Middle frontal gyrus (tissue), 1 donor: ENCODE measurements around the gene HES3.

ENCODE experiments used
- DNase-seq: peaks from one replicate; pipeline ENCODE4 v3.0.0-alpha.2; 2015; ENCODE audit warnings: low spot score; ENCODE audit errors: extremely low spot score

HES3 gene, protein sequence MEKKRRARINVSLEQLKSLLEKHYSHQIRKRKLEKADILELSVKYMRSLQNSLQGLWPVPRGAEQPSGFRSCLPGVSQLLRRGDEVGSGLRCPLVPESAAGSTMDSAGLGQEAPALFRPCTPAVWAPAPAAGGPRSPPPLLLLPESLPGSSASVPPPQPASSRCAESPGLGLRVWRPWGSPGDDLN

DNA sequence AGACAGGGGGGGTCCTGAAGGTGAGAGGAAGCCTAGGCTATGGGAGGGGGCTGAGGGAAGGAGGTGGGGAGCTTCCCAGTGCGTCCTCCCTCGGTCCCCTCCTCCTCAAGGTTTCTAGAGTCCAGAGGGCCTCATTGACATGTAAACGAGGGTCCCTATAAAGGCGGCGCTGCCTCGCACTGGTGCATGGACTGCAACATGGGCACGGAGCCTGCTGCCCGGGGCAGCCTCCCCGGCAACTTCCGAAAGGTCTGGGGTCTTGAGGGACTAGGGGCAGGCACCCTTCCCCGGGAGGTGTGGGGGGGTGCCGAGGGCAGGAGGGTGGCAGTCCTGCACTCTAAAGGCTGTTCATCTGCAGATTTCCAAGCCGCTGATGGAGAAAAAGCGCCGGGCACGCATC, at the start of gene HES3:
HES3 (plus strand) TSS at position 187 of the 400 bp plus-strand sequence; CDS start at position 374, 187 bp downstream.
- no peak for DNase-seq

DNA sequence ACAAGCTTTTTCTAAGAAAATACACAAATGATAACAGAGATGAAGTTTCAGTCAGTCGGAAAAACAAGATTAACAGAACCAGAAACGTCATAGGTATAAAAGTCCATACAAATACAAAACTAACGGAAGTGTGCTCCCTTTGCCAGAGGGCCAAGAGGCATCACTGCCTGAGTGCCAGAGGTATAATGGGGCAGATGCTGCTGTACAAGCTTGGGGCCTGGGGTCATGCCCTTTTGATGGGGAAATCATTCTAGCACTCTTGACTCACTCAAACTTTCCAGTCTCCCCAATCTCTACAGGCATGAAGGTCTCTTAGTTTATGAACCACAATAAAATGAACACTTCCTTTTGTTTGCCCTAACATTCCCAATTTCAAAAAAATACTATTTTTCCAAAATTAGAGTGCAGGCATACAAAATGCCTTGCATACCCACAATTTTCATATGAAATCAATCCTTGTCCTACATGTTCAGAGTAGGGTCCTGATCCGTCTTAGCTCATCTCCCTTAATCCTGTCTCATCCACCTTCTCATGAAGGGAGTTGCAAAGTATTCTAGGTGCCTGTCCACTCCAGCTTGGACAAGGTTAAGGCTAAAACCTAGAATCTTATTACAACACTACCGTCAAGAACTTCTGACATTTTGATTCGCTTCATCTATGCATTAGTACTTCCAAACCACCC, 46.1 kb upstream of the HES3 start:
- no peak for DNase-seq

- DNase-seq, result no peak
Observed at GRCh38 chr1:6198646-6199297, 45.2 kb upstream of the HES3 start.

- DNase-seq, result peak; percentile 97
Observed at GRCh38 chr1:6199298-6200187, 44.4 kb upstream of the HES3 start, which contains the start of gene RPL22. Gene RPL22, minus strand, starts transcription at chr1:6199595. Its CDS starts 22 bp downstream, at chr1:6199573.

GRCh38 chr1:6200188-6200809, 43.7 kb upstream of the HES3 start:
- DNase-seq, result no peak

DNA sequence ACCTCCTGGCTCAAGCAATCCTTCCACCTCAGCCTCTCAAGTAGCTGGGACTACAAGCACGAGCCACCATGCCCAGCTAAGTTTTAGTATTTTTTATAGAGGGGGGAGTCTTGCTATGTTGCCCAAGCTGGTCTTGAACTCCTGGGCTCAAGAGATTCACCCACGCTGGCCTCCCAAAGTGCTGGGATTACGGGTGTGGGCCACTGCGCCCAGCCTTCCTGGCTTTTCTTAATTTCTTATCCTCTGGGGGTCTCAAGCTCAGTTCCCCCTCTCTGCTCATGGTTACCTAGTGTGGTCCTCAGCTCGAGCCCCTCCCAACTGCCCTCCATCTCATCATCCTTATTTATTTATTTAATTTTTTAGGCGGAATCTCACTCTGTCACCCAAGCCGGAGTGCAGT, 41.7 kb upstream of the HES3 start:
- no peak for DNase-seq

- DNase-seq, result no peak
Observed at GRCh38 chr1:6205849-6206519, 38.0 kb upstream of the HES3 start, which contains the start of gene RNF207. Gene RNF207, plus strand, starts transcription at chr1:6206119. Its CDS starts 417 bp downstream, at chr1:6206536.

GRCh38 chr1:6206520-6206855, 37.5 kb upstream of the HES3 start:
- no peak for DNase-seq

DNA sequence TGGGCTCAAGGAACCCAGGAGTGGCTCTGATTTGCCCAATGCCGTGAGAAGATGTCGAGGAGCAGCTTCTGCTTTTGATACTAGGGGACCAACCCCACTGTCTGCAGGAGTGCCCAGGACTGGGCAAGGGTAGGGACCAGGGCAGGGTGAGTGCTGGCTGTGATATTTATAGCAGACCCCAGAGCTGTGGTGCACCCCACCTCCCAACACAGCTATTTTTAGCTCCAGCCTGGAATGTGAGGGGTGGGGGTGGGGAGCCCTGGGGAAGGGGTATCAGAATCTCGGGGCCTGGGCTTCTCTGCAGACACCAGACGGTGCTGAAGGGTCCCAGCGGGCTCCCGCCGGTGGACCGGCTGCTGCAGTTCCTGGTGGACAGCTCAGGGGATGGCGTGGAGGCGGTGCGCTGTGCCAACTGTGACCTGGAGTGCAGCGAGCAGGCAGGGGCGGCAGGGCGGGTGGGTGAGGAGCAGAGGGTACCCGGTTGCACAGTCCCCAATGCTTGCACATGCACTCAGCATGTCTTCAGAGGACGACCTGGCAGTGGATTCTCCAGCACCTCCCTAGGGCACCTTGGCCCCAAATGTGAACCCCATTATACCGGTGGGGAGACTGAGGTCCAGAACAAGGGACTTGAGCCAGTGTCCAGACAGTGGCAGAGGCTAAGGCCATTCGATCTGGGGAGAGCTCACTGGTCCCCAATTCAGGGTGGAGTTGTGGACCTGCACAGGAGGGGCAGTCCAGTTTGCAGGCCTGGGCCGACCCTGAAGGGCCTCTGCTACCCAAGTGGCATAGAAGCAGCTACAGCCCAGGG, 36.7 kb upstream of the HES3 start:
- DNase-seq, result no peak

- DNase-seq, result no peak
Observed at GRCh38 chr1:6207921-6208320, 36.1 kb upstream of the HES3 start.

DNA sequence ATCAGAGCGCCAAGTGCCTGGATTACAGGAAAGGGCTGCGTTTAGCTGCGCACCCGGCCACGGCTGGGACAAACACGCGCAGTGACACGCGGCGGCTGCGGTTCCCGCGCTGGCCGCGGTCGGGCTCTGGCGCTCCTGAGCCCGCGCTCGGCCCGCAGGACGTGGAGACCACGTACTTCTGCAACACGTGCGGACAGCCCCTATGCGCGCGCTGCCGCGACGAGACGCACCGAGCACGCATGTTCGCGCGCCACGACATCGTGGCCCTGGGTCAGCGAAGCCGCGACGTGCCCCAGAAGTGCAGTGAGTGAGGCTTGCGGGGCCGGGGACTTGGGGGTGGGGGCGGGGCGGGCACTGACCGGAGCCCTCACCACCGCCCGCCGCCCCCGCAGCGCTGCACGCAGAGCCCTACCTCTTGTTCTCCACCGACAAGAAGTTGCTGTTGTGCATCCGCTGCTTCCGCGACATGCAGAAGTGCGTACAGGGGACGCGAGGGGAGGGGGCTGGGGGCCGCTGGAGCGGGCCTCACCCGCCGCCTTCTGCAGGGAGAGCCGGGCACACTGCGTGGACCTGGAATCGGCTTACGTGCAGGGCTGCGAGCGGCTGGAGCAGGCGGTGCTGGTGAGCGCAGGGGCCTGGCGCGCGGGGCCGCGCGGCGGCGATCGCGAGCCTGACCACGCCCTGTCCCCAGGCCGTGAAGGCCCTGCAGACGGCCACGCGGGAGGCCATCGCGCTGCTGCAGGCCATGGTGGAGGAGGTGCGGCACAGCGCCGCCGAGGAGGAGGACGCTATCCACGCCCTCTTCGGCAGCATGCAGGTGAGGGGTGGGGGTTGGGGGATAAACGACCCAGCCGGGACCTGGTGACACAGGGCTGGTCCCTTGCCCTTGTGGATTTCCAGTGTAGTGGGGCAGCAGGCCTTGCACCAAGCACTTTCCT, 35.0 kb upstream of the HES3 start:
- peak; percentile 20 for DNase-seq

DNA sequence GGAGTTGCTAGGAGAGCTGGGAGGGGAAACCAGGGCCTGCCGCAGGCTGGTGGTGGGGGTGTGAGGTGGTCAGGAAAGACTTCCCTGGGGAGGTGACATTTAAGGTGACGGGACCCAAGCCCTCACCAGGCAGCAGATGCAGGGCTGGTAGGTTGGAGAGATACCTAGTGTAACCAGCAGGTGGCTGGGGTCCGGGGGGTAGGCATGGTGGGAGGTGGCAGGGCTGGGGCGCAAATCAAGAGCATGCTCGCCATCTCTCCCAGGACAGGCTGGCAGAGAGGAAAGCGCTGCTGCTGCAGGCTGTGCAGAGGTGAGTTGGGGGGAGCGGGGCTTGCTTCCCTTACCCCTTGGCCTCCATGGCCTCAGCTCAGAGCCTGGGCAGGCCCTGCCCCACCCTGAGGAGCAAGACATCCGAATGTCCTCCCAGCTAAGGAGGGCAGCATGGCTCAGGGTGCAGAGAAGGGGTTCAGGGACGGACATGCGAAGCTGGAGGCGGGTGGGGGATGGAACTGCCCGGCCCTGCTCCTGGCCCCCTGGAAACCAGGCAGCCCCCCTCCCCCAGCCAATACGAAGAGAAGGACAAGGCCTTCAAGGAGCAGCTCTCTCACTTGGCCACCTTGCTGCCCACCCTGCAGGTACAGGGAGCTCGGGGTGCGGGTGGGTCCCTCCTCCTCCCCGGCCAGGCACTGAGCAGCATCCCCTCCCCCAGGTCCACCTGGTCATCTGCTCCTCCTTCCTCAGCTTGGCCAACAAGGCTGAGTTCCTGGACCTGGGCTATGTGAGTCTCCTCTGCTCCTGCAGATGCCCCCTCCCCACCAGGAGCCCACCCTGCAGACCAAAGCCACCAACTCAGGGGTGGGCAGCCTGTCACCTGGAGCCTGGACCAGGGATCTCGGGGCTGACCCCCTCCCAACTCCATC, 34.1 kb upstream of the HES3 start:
- no peak for DNase-seq

GRCh38 chr1:6210591-6211355, 33.2 kb upstream of the HES3 start:
- no peak for DNase-seq

GRCh38 chr1:6211731-6212130, 32.2 kb upstream of the HES3 start:
- no peak for DNase-seq

- DNase-seq, result no peak
Observed at GRCh38 chr1:6212193-6212959, 31.6 kb upstream of the HES3 start.
